WTC11 (cell line): ENCODE results near the gene NAV2.

Experiments
- CTCF ChIP-seq: fragments of 200-600 bp; IDR thresholded peaks from 2 replicates; pipeline ENCODE4 v1.8.0; 2022; ENCODE audit warnings: antibody characterized with exemption
- KAT7 ChIP-seq: sonication (generic); formaldehyde crosslinking; IDR thresholded peaks from 2 replicates; pipeline ENCODE4 v1.8.1; 2023; ENCODE audit warnings: missing genetic modification reagents, mild to moderate bottlenecking, borderline replicate concordance
- NR3C1 ChIP-seq: sonication (generic); formaldehyde crosslinking; conservative IDR thresholded peaks from 2 replicates; pipeline ENCODE4 v1.8.1; 2023; ENCODE audit warnings: low read depth, mild to moderate bottlenecking, missing genetic modification reagents
- SMAD4 ChIP-seq: sonication (generic); formaldehyde crosslinking; IDR thresholded peaks from 2 replicates; pipeline ENCODE4 v1.8.0; 2022; ENCODE audit warnings: mild to moderate bottlenecking, missing genetic modification reagents

- no peak for TF ChIP-seq SMAD4 (CRISPR knock-in tag)
- TF ChIP-seq CTCF: no peak
- no peak for TF ChIP-seq KAT7 (CRISPR knock-in tag)
- no peak for TF ChIP-seq NR3C1 (CRISPR knock-in tag)
Measured at GRCh38 chr11:19703211-19703610, 9.4 kb upstream of the NAV2 start.
